Cerebellar cortex (tissue), 1 donor: ENCODE data around the gene TMIE.
A peak's percentile ranks its signal among the peaks of the same experiment; 100 is the strongest.
"Not testable (repeated sequence)": the region's sequence is repeated elsewhere in the genome, so short reads cannot be mapped to it uniquely, and the experiment has no call there.

Experiments used
- DNase-seq: peaks from one replicate; pipeline ENCODE4 v3.0.0-alpha.2; 2015; ENCODE audit warnings: low spot score

TMIE gene

DNA sequence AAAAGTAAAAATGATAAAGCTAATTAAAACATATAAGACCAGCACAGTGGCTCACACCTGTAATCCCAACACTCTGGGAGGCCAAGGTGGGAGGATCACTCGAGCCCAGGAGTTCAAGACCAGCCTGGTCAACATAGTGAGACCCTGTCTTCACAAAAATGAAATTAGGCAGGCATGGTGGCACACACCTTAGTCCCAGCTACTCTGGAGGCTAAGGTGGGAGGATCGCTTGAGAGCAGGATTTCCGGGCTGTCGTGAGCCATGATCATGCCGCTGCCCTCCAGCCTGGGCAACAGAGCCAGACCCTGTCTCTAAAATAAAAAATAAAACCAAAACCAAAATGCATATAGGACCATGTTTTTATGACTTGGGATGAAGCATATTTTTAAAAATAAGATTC, 21.3 kb downstream of the TMIE start:
- DNase-seq: no peak

- no peak for DNase-seq
Observed at GRCh38 chr3:46724424-46724823, 23.2 kb downstream of the TMIE start.

DNA sequence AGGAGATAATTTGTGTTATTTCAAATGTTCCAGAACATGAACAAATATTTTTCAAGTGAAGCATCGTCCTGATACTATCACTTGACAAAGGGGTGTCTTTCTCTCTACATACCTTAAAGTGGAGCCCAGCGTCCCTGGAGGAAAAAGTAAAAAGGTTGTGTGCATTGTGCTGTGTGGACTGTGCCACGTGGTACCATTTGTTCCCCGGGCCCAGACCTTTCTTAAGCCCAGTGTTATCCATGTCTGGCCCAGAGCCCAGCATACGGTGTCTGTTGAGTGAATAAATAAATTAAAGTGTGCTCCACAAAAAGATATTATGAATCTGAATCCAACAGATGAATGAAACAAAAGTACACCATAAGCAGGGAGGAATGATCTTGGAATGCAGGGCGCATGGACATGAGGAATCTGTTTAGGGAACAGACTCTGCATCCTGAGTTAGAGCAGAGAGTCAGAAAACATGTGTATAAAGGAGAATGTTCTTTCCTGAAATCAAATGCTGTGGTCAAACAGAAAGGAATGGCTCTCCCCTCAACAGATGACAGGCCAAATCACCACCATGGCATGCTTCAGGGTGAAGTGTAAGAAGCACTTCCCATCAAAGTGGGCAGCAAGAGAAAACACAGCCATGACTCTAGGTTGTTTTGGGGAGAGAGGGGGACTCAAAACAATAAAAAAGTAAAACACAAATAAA, 24.6 kb downstream of the TMIE start:
- DNase-seq: no peak

GRCh38 chr3:46729038-46729437, 27.8 kb downstream of the TMIE start:
- DNase-seq: no peak

DNA sequence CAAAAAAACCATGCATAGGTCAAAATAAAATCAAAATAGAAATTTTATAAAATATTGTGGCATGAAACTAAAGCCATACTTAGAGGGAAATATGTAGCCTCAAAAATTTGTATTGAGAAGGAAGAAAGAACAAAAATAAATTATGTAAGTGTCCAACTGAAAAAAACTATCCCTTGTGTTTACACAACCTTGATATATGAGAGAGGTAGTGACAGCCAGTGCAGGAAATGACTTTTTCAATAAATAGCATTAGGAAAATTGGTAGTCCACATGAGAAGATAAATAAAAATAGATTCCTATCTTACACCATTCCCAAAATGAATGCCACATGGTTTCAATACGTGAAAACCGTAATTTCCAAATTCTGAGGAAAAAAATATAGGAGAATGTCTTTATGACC, 29.6 kb downstream of the TMIE start:
- DNase-seq: no peak

DNA sequence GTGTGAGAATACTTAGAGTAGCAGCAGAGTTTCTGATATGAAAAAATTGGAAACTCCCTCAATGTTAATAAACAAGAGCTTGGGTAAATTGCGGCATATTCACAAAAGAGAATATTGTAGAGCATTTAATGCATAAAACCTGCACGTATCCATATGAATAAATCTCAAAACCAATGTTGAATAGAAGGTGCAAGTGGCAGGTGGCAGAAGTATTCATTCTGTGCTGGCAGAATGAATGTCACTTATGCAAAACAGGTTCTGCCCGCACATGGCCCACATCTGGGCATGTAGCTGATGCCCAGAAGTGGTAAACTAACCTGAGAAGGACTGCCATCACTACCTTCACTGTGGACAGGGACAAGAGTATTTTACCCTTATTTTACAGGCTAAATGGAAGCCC, 30.6 kb downstream of the TMIE start:
- no peak for DNase-seq

DNA sequence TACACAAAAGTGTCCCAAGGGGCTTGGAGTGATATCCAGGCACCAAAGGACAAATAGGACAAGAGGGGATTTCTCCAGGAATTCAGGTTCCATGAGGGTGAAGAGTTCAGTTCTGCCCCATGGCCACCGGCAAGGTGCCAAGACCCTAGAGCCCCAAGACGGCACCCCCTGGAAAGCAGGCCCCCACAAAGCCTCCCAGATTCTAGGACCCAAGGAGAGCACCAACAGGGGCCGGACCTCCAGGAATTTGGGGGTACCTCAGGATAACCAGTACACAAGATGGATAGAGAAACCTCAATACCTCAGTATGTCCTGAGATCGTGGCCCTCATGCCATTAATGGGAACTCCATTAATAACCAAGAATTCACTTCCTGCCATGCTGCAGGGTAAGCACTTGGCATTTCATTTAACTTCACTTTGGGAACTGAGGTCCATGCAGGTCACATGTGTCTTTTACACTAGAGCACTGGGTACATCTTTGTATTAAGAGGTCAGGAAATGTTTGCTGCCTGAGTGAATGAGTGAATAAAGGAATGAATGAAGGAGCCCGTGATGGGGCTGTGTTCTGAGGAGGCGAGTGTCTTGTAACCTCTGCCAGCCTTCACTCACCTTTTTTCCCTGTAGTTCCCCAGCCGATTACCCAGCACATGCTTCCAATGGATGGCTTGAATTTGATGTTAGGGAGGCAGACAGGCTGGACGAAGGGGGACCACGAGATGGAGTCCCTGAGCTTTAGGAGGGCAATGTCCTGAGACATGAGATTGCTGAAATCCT, 32.0 kb downstream of the TMIE start:
- DNase-seq: peak; percentile 3

- DNase-seq: no peak
Observed at GRCh38 chr3:46734773-46735172, 33.6 kb downstream of the TMIE start.

- no peak for DNase-seq
Observed at GRCh38 chr3:46736006-46736872, 35.0 kb downstream of the TMIE start.

DNA sequence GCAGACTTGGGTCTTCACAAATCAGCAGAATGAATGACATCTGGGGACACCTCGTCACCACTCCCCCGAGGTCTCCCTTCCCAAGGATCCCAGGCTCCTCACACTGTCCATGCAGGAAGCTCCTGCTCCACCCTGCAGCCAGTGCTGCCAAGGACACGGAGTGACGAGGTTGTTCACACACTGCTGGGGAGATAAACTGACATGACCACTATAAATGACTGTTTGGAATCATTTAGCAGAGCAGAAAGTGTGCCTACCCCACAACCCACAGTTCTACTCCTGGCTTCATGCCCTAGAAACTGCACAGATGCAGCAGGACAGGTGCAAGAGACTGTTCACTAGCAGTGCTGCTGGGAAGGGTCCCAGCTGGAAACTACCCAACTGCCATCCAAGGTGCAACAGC, 36.1 kb downstream of the TMIE start:
- no peak for DNase-seq

GRCh38 chr3:46739565-46739964, 38.4 kb downstream of the TMIE start:
- not testable (repeated sequence) for DNase-seq

DNA sequence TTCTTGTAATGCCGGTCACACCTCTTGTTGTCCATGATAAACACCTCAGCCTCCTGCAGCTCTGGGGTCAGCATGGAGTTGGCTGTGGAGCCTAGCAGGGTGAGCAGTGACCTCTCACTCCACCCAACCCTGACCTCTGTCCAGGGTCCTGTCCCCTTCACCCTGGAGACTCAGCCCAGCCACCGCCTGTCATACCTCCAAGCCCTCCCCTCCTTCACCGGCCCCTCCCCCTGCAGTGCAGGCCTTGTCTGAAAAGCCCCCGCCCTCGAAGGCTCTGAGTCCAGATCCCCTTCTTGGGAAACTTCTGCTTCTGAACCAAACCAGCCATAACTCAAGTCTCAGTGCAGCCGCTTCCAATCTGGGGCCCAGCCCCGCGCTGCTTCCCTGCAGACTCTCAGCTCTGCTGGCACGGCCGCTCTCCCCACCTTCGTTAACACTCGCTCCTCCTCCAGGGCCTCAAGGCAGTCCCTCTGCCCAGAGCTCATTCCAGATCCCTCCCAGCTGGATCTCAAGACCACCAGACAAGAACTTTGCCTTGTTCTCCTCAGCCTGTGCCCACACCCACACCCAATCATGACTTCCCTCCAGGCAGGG, 41.9 kb downstream of the TMIE start:
- DNase-seq: no peak

DNA sequence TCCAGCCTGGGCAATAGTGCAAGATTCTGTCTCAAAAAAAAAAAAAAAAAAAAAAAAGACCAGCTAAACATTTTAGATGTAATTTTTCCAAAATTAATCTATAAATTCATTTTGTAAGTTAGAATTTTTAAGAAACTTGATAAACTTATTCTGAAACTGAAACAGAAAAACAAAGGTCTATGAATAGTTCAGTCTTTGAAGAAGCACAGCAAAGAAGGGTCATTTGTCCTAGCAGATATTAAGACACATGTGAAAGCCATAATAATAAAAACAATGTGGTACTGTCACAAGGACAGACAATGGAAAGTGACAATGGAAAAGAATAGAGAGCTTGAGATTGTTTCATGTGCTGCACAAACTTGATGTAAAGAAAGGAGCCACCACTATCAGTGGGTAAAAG, 45.5 kb downstream of the TMIE start:
- DNase-seq: no peak

- DNase-seq: no peak
Observed at GRCh38 chr3:46748170-46748569, 47.0 kb downstream of the TMIE start.

- DNase-seq: no peak
Observed at GRCh38 chr3:46749129-46749528, 47.9 kb downstream of the TMIE start.

- DNase-seq: no peak
Observed at GRCh38 chr3:46750555-46751038, 49.4 kb downstream of the TMIE start.

- DNase-seq: not testable (repeated sequence)
Observed at GRCh38 chr3:46753127-46753526, 51.9 kb downstream of the TMIE start.

DNA sequence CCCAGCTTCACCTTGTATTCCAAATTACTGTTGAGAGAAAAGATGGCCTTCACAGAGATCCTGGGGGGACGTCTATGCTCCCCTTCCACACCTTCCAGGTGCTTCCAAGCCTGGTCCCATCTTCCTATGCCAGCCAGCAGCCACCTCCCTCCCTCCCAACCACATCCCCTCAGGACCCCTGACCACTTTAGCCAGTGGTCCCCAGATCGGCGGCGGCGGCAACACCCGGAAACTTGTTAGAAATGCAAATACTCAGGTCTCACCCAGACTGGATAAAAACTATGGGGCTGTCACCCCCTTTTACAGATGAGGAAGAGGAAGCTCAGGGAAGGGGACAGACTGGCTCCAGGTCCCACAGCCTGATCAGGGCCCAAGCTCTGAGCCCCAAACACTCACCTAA, 54.5 kb downstream of the TMIE start:
- DNase-seq: no peak

DNA sequence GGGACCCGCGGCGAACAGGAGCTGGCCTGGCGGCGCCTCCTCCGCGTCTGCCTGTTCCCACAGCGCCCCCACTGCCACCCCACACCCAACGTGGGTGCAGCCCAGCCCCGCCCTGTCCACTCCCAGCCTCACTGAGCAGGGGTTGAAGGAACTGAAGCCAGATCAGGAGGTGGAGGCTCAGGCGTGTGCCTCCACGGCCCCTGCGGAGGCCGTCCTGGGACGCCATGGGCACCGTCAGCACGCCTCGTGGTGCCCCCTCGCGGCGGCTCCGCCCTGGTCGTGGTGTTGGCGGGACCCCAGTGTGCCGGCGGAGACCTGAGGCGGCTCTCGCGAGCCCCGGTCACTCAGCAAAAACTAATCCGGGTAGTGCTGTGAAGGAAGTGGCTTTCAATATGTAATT, 55.5 kb downstream of the TMIE start:
- DNase-seq: no peak

- no peak for DNase-seq
Observed at GRCh38 chr3:46759239-46760167, 58.3 kb downstream of the TMIE start.
